SK-N-SH treated with all-trans-retinoic acid at 6 μM for 48 hours (cell line): ENCODE data around the gene C16orf96.

Source experiments
- ATAC-seq: fragments of 200-7000 bp; cut with Tn5 transposase; 3 replicates; pipeline ENCODE4 v1.9.1; 2020; ENCODE audit warnings: mild to moderate bottlenecking, moderate library complexity
- BACH2 ChIP-seq: fragments of 250-450 bp; sonication (Bioruptor Pico); IDR thresholded peaks from 2 replicates; pipeline ENCODE4 v1.9.0; 2021; ENCODE audit warnings: mild to moderate bottlenecking, borderline replicate concordance
- CREB5 ChIP-seq: fragments of 250-450 bp; sonication (Bioruptor Pico); IDR thresholded peaks from 2 replicates; pipeline ENCODE4 v1.5.1; 2020; ENCODE audit warnings: low read depth, mild to moderate bottlenecking, moderate library complexity
- CSDC2 ChIP-seq: fragments of 250-450 bp; sonication (Bioruptor Pico); IDR thresholded peaks from 2 replicates; pipeline ENCODE4 v1.5.0; 2020; ENCODE audit warnings: mild to moderate bottlenecking, moderate library complexity
- CSRNP3 ChIP-seq: fragments of 250-450 bp; sonication (Bioruptor Pico); IDR thresholded peaks from 2 replicates; pipeline ENCODE4 v1.5.1; 2021; ENCODE audit warnings: mild to moderate bottlenecking, moderate library complexity
- ESRRG ChIP-seq: fragments of 250-450 bp; sonication (Bioruptor Pico); IDR thresholded peaks from 2 replicates; pipeline ENCODE4 v1.6.1; 2021; ENCODE audit warnings: mild to moderate bottlenecking
- ISL1 ChIP-seq: fragments of 250-450 bp; sonication (Bioruptor Pico); IDR thresholded peaks from 2 replicates; pipeline ENCODE4 v2.1.2; 2022; ENCODE audit warnings: mild to moderate bottlenecking, moderate library complexity
- OSR1 ChIP-seq: fragments of 250-450 bp; sonication (Bioruptor Pico); IDR thresholded peaks from 2 replicates; pipeline ENCODE4 v1.8.0; 2022; ENCODE audit warnings: moderate library complexity, mild to moderate bottlenecking, inconsistent platforms
- PATZ1 ChIP-seq: fragments of 250-450 bp; sonication (Bioruptor Pico); IDR thresholded peaks from 2 replicates; pipeline ENCODE4 v1.8.0; 2020; ENCODE audit warnings: mild to moderate bottlenecking, moderate library complexity, borderline replicate concordance
- POU6F1 ChIP-seq: fragments of 250-450 bp; sonication (Bioruptor Pico); IDR thresholded peaks from 2 replicates; pipeline ENCODE4 v1.8.0; 2021; ENCODE audit warnings: low read depth, mild to moderate bottlenecking, moderate library complexity, borderline replicate concordance
- PPARA ChIP-seq: fragments of 250-450 bp; sonication (Bioruptor Pico); IDR thresholded peaks from 2 replicates; pipeline ENCODE4 v1.5.0; 2020; ENCODE audit warnings: mild to moderate bottlenecking, borderline replicate concordance
- SNAI2 ChIP-seq: fragments of 250-450 bp; sonication (Bioruptor Pico); IDR thresholded peaks from 2 replicates; pipeline ENCODE4 v1.5.0; 2020; ENCODE audit warnings: mild to moderate bottlenecking, moderate library complexity
- TSHZ2 ChIP-seq: fragments of 250-450 bp; sonication (Bioruptor Pico); IDR thresholded peaks from 2 replicates; pipeline ENCODE4 v1.5.0; 2020; ENCODE audit warnings: mild to moderate bottlenecking, moderate library complexity
- ZC3H10 ChIP-seq: fragments of 250-450 bp; sonication (Bioruptor Pico); IDR thresholded peaks from 2 replicates; pipeline ENCODE4 v1.5.1; 2021; ENCODE audit warnings: mild to moderate bottlenecking, moderate library complexity
- ZFP3 ChIP-seq: fragments of 250-450 bp; sonication (Bioruptor Pico); IDR thresholded peaks from 2 replicates; pipeline ENCODE4 v1.5.0; 2020; ENCODE audit warnings: mild to moderate bottlenecking, moderate library complexity
- ZNF565 ChIP-seq: fragments of 450-650 bp; formaldehyde crosslinking; conservative IDR thresholded peaks from 2 replicates; pipeline ENCODE4 v1.5.0; 2020; ENCODE audit warnings: low read depth, mild to moderate bottlenecking, moderate library complexity
- ZNF70 ChIP-seq: fragments of 450-650 bp; formaldehyde crosslinking; IDR thresholded peaks from 2 replicates; pipeline ENCODE4 v1.5.0; 2020; ENCODE audit warnings: mild to moderate bottlenecking, moderate library complexity
- ZNF8 ChIP-seq: fragments of 450-650 bp; formaldehyde crosslinking; IDR thresholded peaks from 2 replicates; pipeline ENCODE4 v1.5.0; 2020; ENCODE audit warnings: mild to moderate bottlenecking, moderate library complexity

Gene C16orf96

GRCh38 chr16:4618645-4619418 is 62.7 kb downstream of the C16orf96 start:
- TF ChIP-seq SNAI2 (no peak), POU6F1 (CRISPR knock-in tag) (no peak), ZNF8 (no peak), PPARA (CRISPR knock-in tag) (no peak), OSR1 (CRISPR knock-in tag) (no peak), ISL1 (CRISPR knock-in tag) (no peak), ESRRG (CRISPR knock-in tag) (no peak), ZFP3 (no peak), PATZ1 (CRISPR knock-in tag) (no peak), BACH2 (CRISPR knock-in tag) (no peak), ZNF70 (no peak), CSRNP3 (CRISPR knock-in tag) (no peak), ZC3H10 (CRISPR knock-in tag) (no peak), CREB5 (no peak), ZNF565 (CRISPR knock-in tag) (no peak)
- ATAC-seq = no peak

- ATAC-seq = no peak
- no peak for TF ChIP-seq ZNF8
- TF ChIP-seq TSHZ2 (CRISPR knock-in tag) = no peak
- no peak for TF ChIP-seq SNAI2
- TF ChIP-seq CSDC2 (CRISPR knock-in tag) = no peak
- TF ChIP-seq ESRRG (CRISPR knock-in tag) = no peak
- no peak for TF ChIP-seq ZNF70
Measured at GRCh38 chr16:4623593-4623992, 67.5 kb downstream of the C16orf96 start.

GRCh38 chr16:4624015-4624826 is 68.1 kb downstream of the C16orf96 start, which contains the start of gene MGRN1:
Gene MGRN1 (plus strand): TSS chr16:4624826. CDS start chr16:4624961, 135 bp downstream.
- ATAC-seq = peak; percentile 96
- TF ChIP-seq CSRNP3 (CRISPR knock-in tag) = no peak
- TF ChIP-seq SNAI2 = 0 out of 2 replicates have a peak, but pooled peaks have one; percentile 70
- TF ChIP-seq CREB5 = no peak
- TF ChIP-seq, all 23 proteins: peak for 1
